ENCODE results near the gene CCDC187.

Gene CCDC187

GRCh38 chr9:136329636-136330405 is 25.9 kb upstream of the CCDC187 start:
- TF ChIP-seq POLR2AphosphoS5 (IDR thresholded peaks at IDR 0.05; ENCODE audit: low read depth, low read length), result no peak
- TF ChIP-seq SIN3A (IDR thresholded peaks at IDR 0.05; ENCODE audit: borderline replicate concordance, insufficient read depth, low read length), result no peak
- no peak for TF ChIP-seq REST (IDR thresholded peaks at IDR 0.05; ENCODE audit: insufficient read depth in 1 of 2, low read depth in 2 of 2, low read length in 2 of 2)
- no peak for TF ChIP-seq FOXP2 (optimal IDR thresholded peaks at IDR 0.05; ENCODE audit: borderline replicate concordance, extremely low read depth, extremely low read length, insufficient read depth)
- TF ChIP-seq TAF1 (IDR thresholded peaks at IDR 0.05; ENCODE audit: borderline replicate concordance, insufficient read depth, low read length), result no peak

- no peak for TF ChIP-seq SIN3A (IDR thresholded peaks at IDR 0.05; ENCODE audit: borderline replicate concordance, insufficient read depth, low read length)
- no peak for TF ChIP-seq TAF1 (IDR thresholded peaks at IDR 0.05; ENCODE audit: borderline replicate concordance, insufficient read depth, low read length)
- TF ChIP-seq FOXP2 (optimal IDR thresholded peaks at IDR 0.05; ENCODE audit: borderline replicate concordance, extremely low read depth, extremely low read length, insufficient read depth), result no peak
- TF ChIP-seq REST (IDR thresholded peaks at IDR 0.05; ENCODE audit: insufficient read depth in 1 of 2, low read depth in 2 of 2, low read length in 2 of 2), result no peak
- no peak for TF ChIP-seq POLR2AphosphoS5 (IDR thresholded peaks at IDR 0.05; ENCODE audit: low read depth, low read length)
Measured at GRCh38 chr9:136329211-136329627, 25.3 kb upstream of the CCDC187 start.

- TF ChIP-seq REST (IDR thresholded peaks at IDR 0.05; ENCODE audit: insufficient read depth in 1 of 2, low read depth in 2 of 2, low read length in 2 of 2) (no peak), POLR2AphosphoS5 (IDR thresholded peaks at IDR 0.05; ENCODE audit: low read depth, low read length) (no peak), TAF1 (IDR thresholded peaks at IDR 0.05; ENCODE audit: borderline replicate concordance, insufficient read depth, low read length) (no peak)
Measured at GRCh38 chr9:136328622-136329041, 24.7 kb upstream of the CCDC187 start.

- TF ChIP-seq REST (IDR thresholded peaks at IDR 0.05; ENCODE audit: insufficient read depth in 1 of 2, low read depth in 2 of 2, low read length in 2 of 2) (no peak), SIN3A (IDR thresholded peaks at IDR 0.05; ENCODE audit: borderline replicate concordance, insufficient read depth, low read length) (no peak), TAF1 (IDR thresholded peaks at IDR 0.05; ENCODE audit: borderline replicate concordance, insufficient read depth, low read length) (no peak), FOXP2 (optimal IDR thresholded peaks at IDR 0.05; ENCODE audit: borderline replicate concordance, extremely low read depth, extremely low read length, insufficient read depth) (no peak)
Measured at GRCh38 chr9:136328011-136328621, 24.2 kb upstream of the CCDC187 start.

Data from PFSK-1 (cell line).